Prostate gland (tissue), 2 donors: ENCODE measurements around the gene GHRL.

Experiments used
- POLR2A ChIP-seq: fragments of 450-650 bp; IDR thresholded peaks from one replicate; pipeline ENCODE4 v1.6.1; 2016; ENCODE audit warnings: antibody characterized with exemption, mild to moderate bottlenecking
- POLR2AphosphoS5 ChIP-seq: sonication (generic); formaldehyde crosslinking; IDR thresholded peaks from one replicate; pipeline ENCODE4 v1.6.1; 2017; ENCODE audit warnings: antibody characterized with exemption
- TF ChIP-seq, protein P1 (sequence below), 4 experiments: fragments of 200-600 bp in 2 of 4; fragments of 450-650 bp in 2 of 4; sonication (generic) in 2 of 4; IDR thresholded peaks; 1 replicate in 3 of 4; 2 replicates in 1 of 4; pipeline ENCODE4 v1.5.1; 2016 to 2019; ENCODE audit warnings: antibody characterized with exemption in 4 of 4, mild to moderate bottlenecking in 2 of 4, moderate library complexity in 2 of 4

DNA sequence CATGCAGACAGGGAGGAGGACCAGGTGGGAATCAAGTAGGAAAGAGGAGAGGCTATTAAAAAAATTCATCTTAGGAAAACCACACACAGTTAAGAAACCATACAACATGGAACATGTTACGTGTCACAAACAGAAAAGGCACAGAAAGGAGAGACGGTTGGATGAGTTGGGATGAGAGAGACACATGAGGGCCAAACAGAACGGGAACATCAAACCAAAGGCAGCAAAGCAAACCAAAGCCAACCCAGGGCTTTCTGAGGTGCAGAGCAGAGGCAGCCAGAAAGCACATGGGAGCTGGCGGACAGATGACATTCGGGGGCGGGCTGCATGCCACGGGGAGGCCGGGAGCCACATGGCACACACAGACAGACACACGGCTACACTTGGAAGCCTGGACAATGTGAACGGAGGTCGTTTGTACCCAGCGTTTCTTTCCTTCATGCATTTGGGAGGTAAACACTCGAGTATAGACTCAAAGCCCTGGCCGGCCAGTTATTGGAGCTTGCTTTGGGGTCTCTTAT, 36.8 kb upstream of the GHRL start:
- TF ChIP-seq, protein P1, sequence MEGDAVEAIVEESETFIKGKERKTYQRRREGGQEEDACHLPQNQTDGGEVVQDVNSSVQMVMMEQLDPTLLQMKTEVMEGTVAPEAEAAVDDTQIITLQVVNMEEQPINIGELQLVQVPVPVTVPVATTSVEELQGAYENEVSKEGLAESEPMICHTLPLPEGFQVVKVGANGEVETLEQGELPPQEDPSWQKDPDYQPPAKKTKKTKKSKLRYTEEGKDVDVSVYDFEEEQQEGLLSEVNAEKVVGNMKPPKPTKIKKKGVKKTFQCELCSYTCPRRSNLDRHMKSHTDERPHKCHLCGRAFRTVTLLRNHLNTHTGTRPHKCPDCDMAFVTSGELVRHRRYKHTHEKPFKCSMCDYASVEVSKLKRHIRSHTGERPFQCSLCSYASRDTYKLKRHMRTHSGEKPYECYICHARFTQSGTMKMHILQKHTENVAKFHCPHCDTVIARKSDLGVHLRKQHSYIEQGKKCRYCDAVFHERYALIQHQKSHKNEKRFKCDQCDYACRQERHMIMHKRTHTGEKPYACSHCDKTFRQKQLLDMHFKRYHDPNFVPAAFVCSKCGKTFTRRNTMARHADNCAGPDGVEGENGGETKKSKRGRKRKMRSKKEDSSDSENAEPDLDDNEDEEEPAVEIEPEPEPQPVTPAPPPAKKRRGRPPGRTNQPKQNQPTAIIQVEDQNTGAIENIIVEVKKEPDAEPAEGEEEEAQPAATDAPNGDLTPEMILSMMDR (IDR thresholded peaks at IDR 0.05) = no peak
- no peak for TF ChIP-seq POLR2A
- TF ChIP-seq POLR2AphosphoS5 = no peak
